Measurements from ENCODE around the gene INHBA.

The INHBA gene

DNA sequence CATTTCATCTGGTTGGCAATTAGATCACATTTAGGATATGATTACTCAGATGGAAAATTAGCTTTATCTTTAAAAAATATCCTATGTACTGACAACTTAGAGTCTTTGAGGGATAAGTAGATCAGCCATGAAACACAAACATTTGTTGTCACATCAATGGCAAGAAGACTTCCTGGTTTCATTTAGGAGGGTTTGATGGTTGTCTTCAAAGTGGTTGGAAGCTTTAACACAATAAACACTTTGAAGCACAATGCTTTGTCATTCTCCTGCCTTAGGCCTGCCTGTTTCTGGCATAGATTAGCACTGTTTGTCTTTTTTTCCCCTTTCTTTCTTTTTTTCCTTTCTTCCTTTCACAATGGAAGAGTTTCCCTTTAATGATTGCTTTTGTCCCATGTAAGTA is 20.5 kb downstream of the INHBA start:
- H3K4me3 ChIP-seq (ENCODE audit: low read depth in 1 of 2, low read length in 2 of 2): no peak overlapping the region
- no peaks in the 10 kb centered on the region for H3K4me1 ChIP-seq (ENCODE audit: insufficient read depth, low read length)

GRCh38 chr7:41679566-41679965 is 23.3 kb downstream of the INHBA start:
- Histone ChIP-seq H3K9me3 (ENCODE audit: low read length) (no peaks in the 10 kb centered on the region), H3K27me3 (ENCODE audit: control insufficient read depth in 1 of 2, insufficient read depth in 2 of 2, low read length in 2 of 2) (no peaks in the 10 kb centered on the region), H3K36me3 (ENCODE audit: insufficient read depth, low read length) (no peaks in the 10 kb centered on the region), H3K9ac (ENCODE audit: low read length) (no peak overlapping the region), H3K27ac (ENCODE audit: low read depth, low read length) (no peak overlapping the region), H3K4me1 (ENCODE audit: insufficient read depth, low read length) (no peaks in the 10 kb centered on the region), H3K4me3 (ENCODE audit: low read depth in 1 of 2, low read length in 2 of 2) (no peak overlapping the region)

More for the DNA sequence above, 20.5 kb downstream of the INHBA start:
- no peaks in the 10 kb centered on the region for H3K27me3 ChIP-seq (ENCODE audit: control insufficient read depth in 1 of 2, insufficient read depth in 2 of 2, low read length in 2 of 2)
- no peaks in the 10 kb centered on the region for H3K9me3 ChIP-seq (ENCODE audit: low read length)
- H3K27ac ChIP-seq (ENCODE audit: low read depth, low read length): no peak overlapping the region
- no peak overlapping the region for H3K9ac ChIP-seq (ENCODE audit: low read length)
- no peaks in the 10 kb centered on the region for H3K36me3 ChIP-seq (ENCODE audit: insufficient read depth, low read length)

DNA sequence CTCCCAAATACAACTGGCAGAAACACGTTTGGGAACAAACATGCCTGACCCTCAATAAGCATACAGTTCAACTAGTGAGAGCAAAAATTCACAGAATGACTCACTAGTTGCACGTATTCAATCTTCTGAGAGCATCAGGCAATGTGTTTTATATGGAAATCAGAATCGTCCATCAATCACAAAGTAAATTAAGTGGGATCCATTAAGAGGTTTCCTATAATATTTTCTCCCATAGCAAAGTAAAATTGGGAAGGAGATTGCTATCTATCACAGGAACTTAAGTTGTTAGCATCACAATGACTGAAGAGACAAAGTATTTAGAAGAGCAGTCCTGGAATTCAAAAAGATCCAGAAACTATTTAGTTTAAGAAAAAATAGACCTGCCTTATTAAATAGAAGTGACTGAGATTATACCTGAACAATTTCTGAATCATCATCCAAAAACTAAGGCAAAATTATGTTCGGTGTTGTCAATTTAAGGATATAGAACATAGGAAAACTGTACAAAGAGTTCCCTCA is 28.3 kb downstream of the INHBA start:
- Histone ChIP-seq H3K9me3 (ENCODE audit: low read length) (no peaks in the 10 kb centered on the region), H3K4me3 (ENCODE audit: low read depth in 1 of 2, low read length in 2 of 2) (no peak overlapping the region), H3K27me3 (ENCODE audit: control insufficient read depth in 1 of 2, insufficient read depth in 2 of 2, low read length in 2 of 2) (no peaks in the 10 kb centered on the region)

GRCh38 chr7:41661596-41661995 is 41.3 kb downstream of the INHBA start:
- H3K27me3 ChIP-seq (ENCODE audit: control insufficient read depth in 1 of 2, insufficient read depth in 2 of 2, low read length in 2 of 2): no peaks in the 10 kb centered on the region
- no peaks in the 10 kb centered on the region for H3K9me3 ChIP-seq (ENCODE audit: low read length)
- H3K27ac ChIP-seq (ENCODE audit: low read depth, low read length): no peak overlapping the region
- H3K4me3 ChIP-seq (ENCODE audit: low read depth in 1 of 2, low read length in 2 of 2): no peak overlapping the region
- no peak overlapping the region for H3K9ac ChIP-seq (ENCODE audit: low read length)
- no peaks in the 10 kb centered on the region for H3K36me3 ChIP-seq (ENCODE audit: insufficient read depth, low read length)
- no peaks in the 10 kb centered on the region for H3K4me1 ChIP-seq (ENCODE audit: insufficient read depth, low read length)

More for the DNA sequence above, 28.3 kb downstream of the INHBA start:
- Histone ChIP-seq H3K27ac (ENCODE audit: low read depth, low read length) (no peak overlapping the region), H3K4me1 (ENCODE audit: insufficient read depth, low read length) (no peaks in the 10 kb centered on the region), H3K9ac (ENCODE audit: low read length) (no peak overlapping the region), H3K36me3 (ENCODE audit: insufficient read depth, low read length) (no peaks in the 10 kb centered on the region)

GRCh38 chr7:41659539-41659938 is 43.4 kb downstream of the INHBA start:
- no peak overlapping the region for H3K4me3 ChIP-seq (ENCODE audit: low read depth in 1 of 2, low read length in 2 of 2)
- H3K4me1 ChIP-seq (ENCODE audit: insufficient read depth, low read length): no peaks in the 10 kb centered on the region
- H3K27me3 ChIP-seq (ENCODE audit: control insufficient read depth in 1 of 2, insufficient read depth in 2 of 2, low read length in 2 of 2): no peaks in the 10 kb centered on the region
- no peaks in the 10 kb centered on the region for H3K9me3 ChIP-seq (ENCODE audit: low read length)
- H3K36me3 ChIP-seq (ENCODE audit: insufficient read depth, low read length): no peaks in the 10 kb centered on the region
- no peak overlapping the region for H3K9ac ChIP-seq (ENCODE audit: low read length)
- no peak overlapping the region for H3K27ac ChIP-seq (ENCODE audit: low read depth, low read length)

DNA sequence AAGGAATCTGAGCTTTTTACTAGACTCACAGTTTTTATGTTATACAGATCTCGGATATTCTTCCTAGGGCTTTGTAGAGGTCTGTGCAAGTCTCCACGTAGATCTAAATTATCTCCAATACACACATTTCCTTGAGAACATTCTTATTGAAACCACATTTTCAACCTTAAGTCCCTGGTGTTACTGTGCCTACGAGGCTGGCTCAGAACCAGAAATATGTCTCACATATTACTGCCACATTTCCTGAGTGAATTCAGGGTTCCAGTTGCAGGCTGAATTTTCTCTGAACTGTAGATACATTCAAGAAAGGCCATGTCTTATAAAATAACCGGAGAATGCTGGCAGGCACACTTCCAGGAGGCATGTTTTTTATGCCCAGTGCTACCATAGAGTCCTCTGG is 46.5 kb downstream of the INHBA start:
- H3K4me1 ChIP-seq (ENCODE audit: insufficient read depth, low read length): no peaks in the 10 kb centered on the region
- no peak overlapping the region for H3K9ac ChIP-seq (ENCODE audit: low read length)
- H3K27me3 ChIP-seq (ENCODE audit: control insufficient read depth in 1 of 2, insufficient read depth in 2 of 2, low read length in 2 of 2): no peaks in the 10 kb centered on the region
- H3K9me3 ChIP-seq (ENCODE audit: low read length): no peaks in the 10 kb centered on the region
- no peak overlapping the region for H3K4me3 ChIP-seq (ENCODE audit: low read depth in 1 of 2, low read length in 2 of 2)
- H3K36me3 ChIP-seq (ENCODE audit: insufficient read depth, low read length): no peaks in the 10 kb centered on the region
- no peak overlapping the region for H3K27ac ChIP-seq (ENCODE audit: low read depth, low read length)

DNA sequence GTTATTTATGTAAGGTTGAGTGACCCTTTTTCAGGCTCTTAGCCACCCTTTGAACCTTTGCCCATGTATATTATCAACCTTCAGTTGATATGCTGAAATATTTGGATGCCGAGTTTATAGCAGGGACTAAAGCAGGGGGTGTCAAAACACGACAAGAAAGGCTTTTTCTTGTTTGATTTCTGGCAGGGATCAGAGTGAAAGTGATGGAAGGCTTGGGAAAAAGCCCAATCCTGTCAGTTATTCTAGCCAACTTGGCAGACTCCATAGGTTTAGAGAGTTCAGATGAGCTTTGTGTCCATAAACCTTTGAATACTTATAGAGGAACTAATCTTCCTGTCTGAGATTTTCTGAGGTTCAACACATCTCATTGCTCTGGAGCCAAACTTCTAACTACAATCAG is 47.5 kb downstream of the INHBA start:
- Histone ChIP-seq H3K27ac (ENCODE audit: low read depth, low read length) (no peak overlapping the region), H3K36me3 (ENCODE audit: insufficient read depth, low read length) (no peaks in the 10 kb centered on the region), H3K4me1 (ENCODE audit: insufficient read depth, low read length) (no peaks in the 10 kb centered on the region), H3K9me3 (ENCODE audit: low read length) (no peaks in the 10 kb centered on the region), H3K27me3 (ENCODE audit: control insufficient read depth in 1 of 2, insufficient read depth in 2 of 2, low read length in 2 of 2) (no peaks in the 10 kb centered on the region), H3K4me3 (ENCODE audit: low read depth in 1 of 2, low read length in 2 of 2) (no peak overlapping the region), H3K9ac (ENCODE audit: low read length) (no peak overlapping the region)

DNA sequence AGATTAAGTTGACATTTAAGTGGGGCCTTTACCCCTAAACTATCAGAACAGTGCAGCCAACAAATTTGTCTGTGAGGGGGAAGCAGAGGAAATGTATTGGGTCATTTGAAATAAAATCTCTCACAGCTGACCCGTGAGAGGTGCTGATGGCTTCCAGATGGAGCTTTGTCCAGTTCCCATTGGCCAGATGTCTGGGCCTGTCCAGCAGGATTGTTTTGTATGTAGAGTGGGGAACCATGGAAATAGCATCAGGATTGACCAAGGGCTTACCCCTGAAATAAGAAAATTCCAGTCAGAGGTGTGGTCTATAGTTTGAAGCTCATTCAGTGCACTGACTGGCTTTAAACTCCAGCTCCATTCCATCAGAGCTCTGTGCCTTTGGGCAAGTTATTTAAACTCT is 50.6 kb downstream of the INHBA start:
- H3K27ac ChIP-seq (ENCODE audit: low read depth, low read length): no peak overlapping the region

DNA sequence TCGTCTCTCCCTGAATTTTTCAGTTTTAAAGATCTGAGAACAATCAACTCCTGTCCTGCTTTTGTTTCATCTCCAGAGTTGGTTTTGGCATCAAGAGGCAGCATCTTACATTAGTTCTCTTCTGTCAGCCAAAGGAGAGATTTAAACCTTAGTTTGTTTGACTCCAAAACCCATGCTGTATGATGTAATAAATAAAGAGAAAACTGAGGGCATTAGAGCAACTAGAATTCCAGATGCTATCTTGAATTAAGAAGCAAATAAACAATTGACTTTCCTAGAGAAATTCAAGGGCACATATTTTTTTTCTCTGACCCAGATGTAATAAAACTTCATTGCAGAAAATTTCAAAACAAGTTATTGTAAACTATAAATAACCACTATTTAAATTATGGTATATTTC is 54.4 kb downstream of the INHBA start:
- Histone ChIP-seq H3K36me3 (ENCODE audit: insufficient read depth, low read length) (no peaks in the 10 kb centered on the region), H3K27ac (ENCODE audit: low read depth, low read length) (no peak overlapping the region), H3K27me3 (ENCODE audit: control insufficient read depth in 1 of 2, insufficient read depth in 2 of 2, low read length in 2 of 2) (no peaks in the 10 kb centered on the region), H3K9ac (ENCODE audit: low read length) (no peak overlapping the region), H3K4me1 (ENCODE audit: insufficient read depth, low read length) (no peaks in the 10 kb centered on the region), H3K9me3 (ENCODE audit: low read length) (no peaks in the 10 kb centered on the region), H3K4me3 (ENCODE audit: low read depth in 1 of 2, low read length in 2 of 2) (no peak overlapping the region)

More for the DNA sequence above, 50.6 kb downstream of the INHBA start:
- Histone ChIP-seq H3K27me3 (ENCODE audit: control insufficient read depth in 1 of 2, insufficient read depth in 2 of 2, low read length in 2 of 2) (no peaks in the 10 kb centered on the region), H3K4me3 (ENCODE audit: low read depth in 1 of 2, low read length in 2 of 2) (no peak overlapping the region), H3K4me1 (ENCODE audit: insufficient read depth, low read length) (no peaks in the 10 kb centered on the region), H3K9ac (ENCODE audit: low read length) (no peak overlapping the region), H3K36me3 (ENCODE audit: insufficient read depth, low read length) (no peaks in the 10 kb centered on the region), H3K9me3 (ENCODE audit: low read length) (no peaks in the 10 kb centered on the region)

DNA sequence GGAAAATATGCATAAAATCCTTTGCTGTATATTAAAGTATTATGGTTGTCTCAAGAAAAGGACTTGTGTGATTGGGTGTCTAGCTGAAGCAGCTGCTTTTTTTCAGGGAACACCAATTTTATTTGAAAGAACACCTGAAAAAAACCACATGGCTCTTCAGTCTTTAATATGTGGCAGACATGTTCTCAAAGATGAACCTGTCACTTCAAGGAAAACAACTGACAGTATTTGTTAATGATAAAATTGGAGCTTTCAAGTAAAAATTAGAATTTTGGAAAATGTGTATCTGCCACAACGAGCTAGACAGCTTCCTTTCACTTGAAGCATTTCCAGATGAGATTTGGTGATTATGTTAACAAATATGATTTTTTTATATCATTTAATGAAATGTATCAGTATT is 59.3 kb downstream of the INHBA start:
- H3K27ac ChIP-seq (ENCODE audit: low read depth, low read length): no peak overlapping the region
- no peaks in the 10 kb centered on the region for H3K4me1 ChIP-seq (ENCODE audit: insufficient read depth, low read length)
- no peaks in the 10 kb centered on the region for H3K27me3 ChIP-seq (ENCODE audit: control insufficient read depth in 1 of 2, insufficient read depth in 2 of 2, low read length in 2 of 2)
- no peak overlapping the region for H3K4me3 ChIP-seq (ENCODE audit: low read depth in 1 of 2, low read length in 2 of 2)
- H3K9ac ChIP-seq (ENCODE audit: low read length): no peak overlapping the region
- no peaks in the 10 kb centered on the region for H3K9me3 ChIP-seq (ENCODE audit: low read length)
- H3K36me3 ChIP-seq (ENCODE audit: insufficient read depth, low read length): no peaks in the 10 kb centered on the region

DNA sequence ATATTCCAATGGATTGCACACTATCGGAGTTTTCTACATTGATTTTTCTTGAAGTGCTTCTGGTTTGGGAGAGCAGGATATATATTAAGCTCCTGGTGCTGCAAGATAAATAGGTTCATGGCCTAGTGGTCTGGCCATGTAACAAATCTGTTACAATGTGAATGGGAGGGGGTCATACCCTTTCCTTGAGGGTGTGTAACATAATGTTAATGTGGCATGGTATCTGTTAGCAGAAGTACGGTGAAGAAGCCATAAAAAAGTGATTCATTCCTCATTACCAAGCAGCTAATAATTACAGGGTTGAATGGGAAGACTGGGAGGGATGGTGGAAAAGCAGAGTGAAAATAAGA is 61.2 kb downstream of the INHBA start:
- Histone ChIP-seq H3K9ac (ENCODE audit: low read length) (no peak overlapping the region), H3K9me3 (ENCODE audit: low read length) (no peaks in the 10 kb centered on the region), H3K27me3 (ENCODE audit: control insufficient read depth in 1 of 2, insufficient read depth in 2 of 2, low read length in 2 of 2) (no peaks in the 10 kb centered on the region), H3K4me3 (ENCODE audit: low read depth in 1 of 2, low read length in 2 of 2) (no peak overlapping the region), H3K4me1 (ENCODE audit: insufficient read depth, low read length) (no peaks in the 10 kb centered on the region), H3K36me3 (ENCODE audit: insufficient read depth, low read length) (no peaks in the 10 kb centered on the region), H3K27ac (ENCODE audit: low read depth, low read length) (no peak overlapping the region)

DNA sequence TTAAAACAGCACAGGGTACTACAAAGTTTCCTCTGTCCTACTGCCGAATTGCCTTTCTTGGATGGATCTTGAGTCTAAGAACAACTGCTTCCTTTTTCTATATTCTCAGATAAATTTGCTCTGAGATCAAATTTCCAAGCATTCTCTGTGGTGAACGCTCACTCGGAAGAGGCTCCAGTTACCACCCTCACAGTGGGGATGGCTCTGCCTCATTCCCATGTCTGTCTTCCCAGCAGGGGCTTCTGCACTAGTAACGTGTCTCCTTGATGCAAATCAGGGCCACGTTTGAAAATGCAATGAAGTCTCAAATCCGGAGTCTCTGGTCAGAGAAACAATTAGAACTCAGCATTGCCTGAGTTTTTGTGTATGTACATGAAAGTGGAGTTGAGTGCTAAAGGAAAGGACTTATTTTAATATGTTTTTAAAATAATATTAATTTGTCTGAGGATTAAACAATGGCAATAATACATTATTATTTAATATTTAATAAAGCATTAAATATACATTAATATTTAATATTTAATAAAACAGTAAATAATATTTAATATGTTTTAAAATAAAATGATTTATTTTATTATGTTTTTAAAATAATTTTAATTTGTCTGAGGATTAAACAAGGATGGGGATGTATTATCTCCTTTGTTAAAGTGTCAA is 61.8 kb downstream of the INHBA start:
- Histone ChIP-seq H3K4me1 (ENCODE audit: insufficient read depth, low read length) (no peaks in the 10 kb centered on the region), H3K9me3 (ENCODE audit: low read length) (no peaks in the 10 kb centered on the region), H3K27ac (ENCODE audit: low read depth, low read length) (no peak overlapping the region), H3K27me3 (ENCODE audit: control insufficient read depth in 1 of 2, insufficient read depth in 2 of 2, low read length in 2 of 2) (no peaks in the 10 kb centered on the region), H3K36me3 (ENCODE audit: insufficient read depth, low read length) (no peaks in the 10 kb centered on the region), H3K9ac (ENCODE audit: low read length) (no peak overlapping the region), H3K4me3 (ENCODE audit: low read depth in 1 of 2, low read length in 2 of 2) (no peak overlapping the region)

Data from muscle layer of colon (tissue), 2 donors.